VCaP (cell line): ENCODE measurements around the gene SEC31B.

Experiments used
- H3K27ac ChIP-seq: fragments of 450-650 bp; 2 replicates; pipeline ENCODE4 v1.5.1; 2017
- TF ChIP-seq, protein P1 (sequence below): fragments of 450-650 bp; conservative IDR thresholded peaks from 2 replicates; pipeline ENCODE4 v1.5.1; 2017; ENCODE audit warnings: mild to moderate bottlenecking, moderate library complexity

Gene SEC31B

DNA sequence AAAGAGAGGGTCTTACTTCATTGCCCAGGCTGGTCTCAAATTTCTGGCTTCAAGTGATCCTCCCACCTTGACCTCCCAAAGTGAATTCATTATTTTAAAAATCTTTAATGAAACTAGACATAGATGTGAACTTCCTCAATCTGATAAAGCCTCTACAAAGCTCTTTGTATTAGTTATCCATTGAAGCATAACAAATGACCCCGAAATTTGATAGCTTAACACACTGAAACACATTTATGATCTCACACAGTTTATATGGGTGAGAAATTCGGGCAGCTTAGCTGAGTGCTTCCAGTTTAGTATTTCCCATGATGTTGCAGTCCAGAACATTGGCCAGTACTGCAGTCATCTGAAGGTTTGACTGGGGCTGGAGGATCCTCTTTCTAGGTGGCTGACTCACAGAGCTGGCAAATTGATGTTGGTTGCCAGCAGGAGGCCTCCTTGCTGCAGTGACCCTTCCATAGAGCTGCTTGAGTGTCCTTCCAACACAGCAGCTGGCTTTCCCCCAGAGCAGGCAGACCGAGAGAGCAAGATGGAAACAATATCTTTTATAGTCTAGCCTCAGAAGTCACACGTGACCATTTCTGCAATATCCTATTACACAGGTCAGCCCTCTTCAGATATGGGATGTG lies 73.4 kb downstream of the SEC31B start:
- no peak overlapping the region for H3K27ac ChIP-seq
- TF ChIP-seq, protein P1, sequence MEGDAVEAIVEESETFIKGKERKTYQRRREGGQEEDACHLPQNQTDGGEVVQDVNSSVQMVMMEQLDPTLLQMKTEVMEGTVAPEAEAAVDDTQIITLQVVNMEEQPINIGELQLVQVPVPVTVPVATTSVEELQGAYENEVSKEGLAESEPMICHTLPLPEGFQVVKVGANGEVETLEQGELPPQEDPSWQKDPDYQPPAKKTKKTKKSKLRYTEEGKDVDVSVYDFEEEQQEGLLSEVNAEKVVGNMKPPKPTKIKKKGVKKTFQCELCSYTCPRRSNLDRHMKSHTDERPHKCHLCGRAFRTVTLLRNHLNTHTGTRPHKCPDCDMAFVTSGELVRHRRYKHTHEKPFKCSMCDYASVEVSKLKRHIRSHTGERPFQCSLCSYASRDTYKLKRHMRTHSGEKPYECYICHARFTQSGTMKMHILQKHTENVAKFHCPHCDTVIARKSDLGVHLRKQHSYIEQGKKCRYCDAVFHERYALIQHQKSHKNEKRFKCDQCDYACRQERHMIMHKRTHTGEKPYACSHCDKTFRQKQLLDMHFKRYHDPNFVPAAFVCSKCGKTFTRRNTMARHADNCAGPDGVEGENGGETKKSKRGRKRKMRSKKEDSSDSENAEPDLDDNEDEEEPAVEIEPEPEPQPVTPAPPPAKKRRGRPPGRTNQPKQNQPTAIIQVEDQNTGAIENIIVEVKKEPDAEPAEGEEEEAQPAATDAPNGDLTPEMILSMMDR = no peak

DNA sequence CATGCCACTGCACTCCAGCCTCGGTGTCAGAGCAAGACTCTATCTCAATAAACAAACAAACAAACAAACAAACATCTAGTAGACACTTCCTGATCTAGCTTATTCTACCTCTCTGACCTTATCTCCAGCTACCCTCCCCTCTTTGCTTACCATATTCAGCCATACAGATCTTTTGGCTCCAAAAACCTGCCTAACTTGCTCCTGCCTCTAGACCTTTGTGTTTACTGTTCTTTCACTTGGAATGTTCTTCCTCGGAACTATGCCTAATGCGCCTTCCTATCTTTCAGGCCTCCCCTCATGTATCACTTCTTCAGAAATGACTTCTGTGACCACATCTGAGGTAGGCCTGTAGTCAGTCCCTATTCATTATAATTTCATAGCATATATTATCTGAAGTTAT lies 77.1 kb downstream of the SEC31B start:
- TF ChIP-seq, protein P1 = no peak

DNA sequence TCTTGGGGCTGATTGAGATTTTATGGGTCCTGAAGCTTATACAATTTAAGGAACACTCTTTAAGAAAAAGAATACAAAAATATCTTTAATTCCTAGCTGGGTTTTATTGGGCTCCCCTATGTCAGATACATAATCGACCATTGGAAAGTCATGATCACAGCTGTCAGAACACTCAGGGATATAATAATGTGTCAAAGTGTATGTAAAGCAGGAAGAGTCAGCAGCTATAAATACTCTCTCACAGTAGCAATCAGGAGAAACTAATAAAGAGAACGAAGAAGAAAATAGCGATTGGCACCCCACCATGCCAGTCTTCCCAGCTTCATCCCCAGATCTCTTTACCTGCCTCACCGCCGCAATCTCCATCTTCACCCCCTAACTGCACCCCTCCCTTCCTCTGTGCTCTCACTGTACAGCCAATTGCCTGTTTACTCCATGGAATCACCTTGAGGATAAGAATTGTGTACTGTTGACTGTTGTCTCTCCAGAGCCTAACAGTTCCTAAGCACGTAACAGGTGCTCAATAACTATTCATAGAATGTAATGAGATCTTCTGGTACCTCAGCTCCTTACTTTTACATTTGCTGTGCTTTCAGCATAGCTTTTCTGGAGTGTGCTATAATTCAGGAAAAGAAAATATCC lies 80.9 kb downstream of the SEC31B start:
- no peak overlapping the region for H3K27ac ChIP-seq
- TF ChIP-seq, protein P1 = no peak

More for the DNA sequence above, 77.1 kb downstream of the SEC31B start:
- peak overlapping the region; percentile 64 for H3K27ac ChIP-seq
